ENCODE data around the gene SLC9A9. TPM values are rescaled to one million over a fixed set of nuclear protein-coding genes. Genes with fewer than 3 reads are reported as not detected.

The SLC9A9 gene
- total RNA-seq, 1 donor from 2014 or later, result 5.6 TPM

DNA sequence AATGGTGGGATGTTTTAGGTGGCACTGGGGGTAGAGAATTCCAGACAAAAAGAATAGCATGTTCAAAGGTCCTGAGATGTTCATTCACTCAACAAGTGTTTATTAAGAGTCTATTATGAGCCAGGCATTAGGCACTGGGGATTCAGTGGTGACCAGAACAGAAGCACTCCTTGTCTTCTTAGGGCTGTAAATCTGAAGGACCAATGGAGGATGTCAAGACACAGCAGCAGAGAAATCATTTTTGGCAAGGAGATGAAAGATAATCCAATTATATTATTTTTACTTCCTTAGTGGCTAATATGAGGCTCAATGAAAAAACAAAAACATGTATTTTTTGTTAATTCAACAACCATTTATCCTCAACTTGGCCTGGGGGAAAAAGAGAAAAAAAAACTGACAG, 218.5 kb downstream of the SLC9A9 start:
- DNase-seq, result no peak
- no peak for ATAC-seq
- intact Hi-C loops (cut with micrococcal nuclease), result no loop called here

DNA sequence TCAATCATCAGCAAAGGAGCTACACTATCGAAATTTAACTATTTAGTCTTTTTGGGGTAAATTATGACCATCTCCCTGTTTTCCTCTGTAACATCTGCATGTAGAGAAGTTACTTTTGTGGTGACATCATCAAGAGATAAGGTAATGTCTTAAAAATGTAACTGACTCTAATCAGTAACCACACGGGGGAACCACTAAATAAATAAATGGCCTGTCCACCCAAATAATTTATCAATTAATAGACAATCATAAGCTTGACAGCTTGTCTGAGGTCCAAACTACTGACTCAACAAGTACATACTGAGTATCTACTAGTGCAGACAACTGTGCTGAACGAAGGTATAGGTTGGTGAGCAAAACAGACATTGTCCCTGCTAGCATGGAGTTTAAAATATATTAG, 219.3 kb downstream of the SLC9A9 start:
- no peak for DNase-seq
- intact Hi-C loops (cut with micrococcal nuclease), result no loop called here
- no peak for ATAC-seq

DNA sequence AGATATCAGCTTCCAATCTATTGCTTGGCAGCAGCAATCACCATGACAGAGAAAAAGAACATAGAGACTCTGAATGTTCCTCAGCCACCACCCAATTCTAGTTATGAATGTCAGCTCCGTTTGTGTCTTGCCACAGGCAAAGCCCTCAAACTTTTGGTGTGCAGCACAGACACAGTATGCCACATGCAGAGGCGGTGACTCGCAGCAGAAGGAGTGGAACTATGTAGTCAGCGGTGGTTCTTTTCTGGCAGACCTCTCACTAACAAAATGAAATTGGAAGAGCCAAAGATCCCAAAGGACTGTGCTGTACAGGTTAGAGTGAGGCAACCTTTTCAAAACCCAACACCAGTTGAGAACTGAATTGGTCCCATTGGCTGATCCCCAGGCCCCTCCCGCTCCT, 220.9 kb downstream of the SLC9A9 start:
- DNase-seq (no peak), ATAC-seq (no peak)
- intact Hi-C loops (cut with micrococcal nuclease), result no loop called here

DNA sequence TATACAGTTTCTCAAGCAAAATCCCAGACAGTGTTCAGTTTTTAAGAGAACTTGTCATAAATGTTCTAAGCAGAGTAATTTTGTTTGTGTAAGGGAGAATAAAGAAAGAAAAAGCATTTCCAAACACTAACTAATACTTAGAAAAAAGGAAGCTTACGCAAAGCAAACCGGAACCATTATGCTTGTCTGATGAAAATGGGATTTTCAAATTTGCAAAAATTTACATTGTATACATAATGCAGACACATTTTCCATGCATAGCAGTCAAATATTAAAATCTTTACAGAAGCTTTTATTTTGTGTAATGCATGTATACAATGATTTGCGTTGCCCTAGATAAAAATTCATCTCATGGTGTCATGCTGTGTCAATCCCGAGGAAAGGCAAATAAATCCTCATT, 229.0 kb downstream of the SLC9A9 start:
- intact Hi-C loops (cut with micrococcal nuclease), result no loop called here
- DNase-seq (no peak), ATAC-seq (no peak)

DNA sequence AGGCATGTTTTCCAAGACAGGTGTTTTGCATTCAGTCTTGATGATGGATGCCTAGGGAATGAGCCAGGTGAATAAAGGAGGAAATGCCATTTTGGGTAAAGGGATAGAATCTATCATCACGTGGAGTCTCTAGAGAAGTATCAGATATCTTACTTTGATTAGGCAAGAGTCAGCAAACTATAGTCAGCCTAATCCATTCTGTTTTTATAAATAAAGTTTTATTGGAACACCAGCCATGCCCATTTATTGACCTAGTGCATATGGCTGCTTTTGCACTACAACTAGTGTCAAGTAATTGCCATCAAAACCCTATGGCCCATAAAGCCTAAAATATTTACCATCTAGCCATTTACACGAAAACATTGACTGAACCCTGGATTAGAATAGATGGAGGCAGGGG, 231.2 kb downstream of the SLC9A9 start:
- DNase-seq (no peak), ATAC-seq (no peak)
- intact Hi-C loops (cut with micrococcal nuclease), result no loop called here

DNA sequence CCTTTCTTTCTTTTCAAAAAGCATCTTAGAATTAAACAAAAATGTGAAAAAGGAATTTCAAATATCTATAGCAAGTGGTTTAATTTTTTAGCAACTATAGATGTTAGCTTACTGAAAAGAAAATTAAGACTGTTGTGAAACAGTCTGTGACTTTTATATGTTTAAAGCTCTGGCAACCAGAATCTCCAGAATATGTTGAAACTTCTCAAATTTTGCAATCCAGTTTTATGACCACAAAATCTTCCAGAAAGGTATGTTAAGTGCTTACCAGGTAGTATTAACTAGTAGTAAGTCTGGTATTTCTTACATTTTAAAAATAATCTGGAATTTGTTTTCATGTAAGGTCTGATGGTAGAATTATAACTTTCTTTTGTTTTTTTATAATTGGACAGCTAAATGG, 235.0 kb downstream of the SLC9A9 start:
- ATAC-seq (no peak), DNase-seq (no peak)
- intact Hi-C loops (cut with micrococcal nuclease), result no loop called here

DNA sequence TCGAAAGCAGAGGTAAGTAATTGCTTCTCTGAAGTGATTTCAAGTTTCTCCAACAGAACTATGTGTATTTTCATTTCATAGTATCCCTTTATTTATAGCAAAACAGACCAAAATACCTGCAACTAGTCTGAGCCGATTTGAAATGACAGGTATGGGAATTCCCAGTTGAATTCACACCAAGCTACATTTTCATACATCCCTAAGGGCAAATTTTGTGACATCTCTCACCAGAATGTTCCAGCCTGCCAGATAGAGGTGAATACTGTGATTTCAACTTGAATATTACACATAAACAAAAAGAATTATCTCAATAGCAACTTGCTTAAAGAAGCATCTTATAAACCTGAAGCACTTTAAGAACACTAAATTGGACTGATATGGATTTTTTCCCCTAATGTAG, 235.7 kb downstream of the SLC9A9 start:
- no peak for ATAC-seq
- no peak for DNase-seq
- intact Hi-C loops (cut with micrococcal nuclease), result no loop called here

DNA sequence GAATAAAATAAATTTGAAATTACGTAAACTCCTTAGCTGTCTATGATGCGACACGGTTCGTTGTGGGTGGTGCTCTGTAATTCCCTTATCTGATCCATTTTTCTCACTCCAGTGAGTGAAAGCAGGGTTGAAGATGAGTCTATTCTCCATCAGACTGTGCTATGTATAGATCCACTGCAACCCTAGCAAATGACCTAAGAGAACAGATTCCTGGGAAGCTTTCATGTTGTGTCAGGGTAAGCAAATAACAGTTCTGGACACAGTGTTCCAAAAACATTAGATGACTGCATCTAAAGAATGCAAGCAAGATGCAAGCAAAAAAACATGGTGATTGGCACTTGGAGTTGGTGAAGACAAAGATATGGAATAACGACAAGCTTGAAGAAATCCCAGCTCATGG, 239.3 kb downstream of the SLC9A9 start:
- DNase-seq, result no peak
- intact Hi-C loops (cut with micrococcal nuclease), result no loop called here
- ATAC-seq, result no peak

DNA sequence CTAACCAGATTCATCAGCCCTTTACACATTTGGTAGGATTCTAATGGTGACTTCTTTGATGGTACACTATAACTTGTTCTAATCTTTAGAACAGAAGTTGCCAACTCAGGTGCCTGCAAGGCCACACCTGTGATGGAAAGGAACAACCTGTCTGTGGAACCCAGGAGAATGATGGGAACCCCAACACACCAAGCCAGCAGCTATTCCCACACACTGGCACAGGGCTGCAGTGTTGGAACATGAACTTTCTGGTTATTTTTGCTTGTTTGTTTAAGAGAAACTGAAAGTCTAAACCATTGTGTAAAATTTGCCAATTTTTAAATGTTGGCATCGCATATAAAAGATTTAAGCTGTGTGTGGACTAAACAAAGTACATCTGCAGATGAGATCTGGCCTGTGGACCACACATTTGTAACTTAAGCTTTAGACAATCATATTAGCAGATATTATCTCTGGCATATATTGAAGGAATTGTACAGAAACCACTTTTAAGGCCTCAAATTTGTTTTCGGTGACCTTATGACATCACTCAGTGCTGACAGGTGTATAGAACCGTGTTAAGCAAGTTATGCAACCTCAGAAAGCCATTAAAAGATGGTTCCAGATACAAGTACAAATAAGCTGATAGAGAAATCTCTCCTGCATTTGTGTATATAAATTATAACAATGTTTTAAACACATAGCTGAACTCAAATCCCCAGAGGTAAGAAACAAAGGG, 242.9 kb downstream of the SLC9A9 start:
- DNase-seq (no peak), ATAC-seq (no peak)
- intact Hi-C loops (cut with micrococcal nuclease), result no loop called here

DNA sequence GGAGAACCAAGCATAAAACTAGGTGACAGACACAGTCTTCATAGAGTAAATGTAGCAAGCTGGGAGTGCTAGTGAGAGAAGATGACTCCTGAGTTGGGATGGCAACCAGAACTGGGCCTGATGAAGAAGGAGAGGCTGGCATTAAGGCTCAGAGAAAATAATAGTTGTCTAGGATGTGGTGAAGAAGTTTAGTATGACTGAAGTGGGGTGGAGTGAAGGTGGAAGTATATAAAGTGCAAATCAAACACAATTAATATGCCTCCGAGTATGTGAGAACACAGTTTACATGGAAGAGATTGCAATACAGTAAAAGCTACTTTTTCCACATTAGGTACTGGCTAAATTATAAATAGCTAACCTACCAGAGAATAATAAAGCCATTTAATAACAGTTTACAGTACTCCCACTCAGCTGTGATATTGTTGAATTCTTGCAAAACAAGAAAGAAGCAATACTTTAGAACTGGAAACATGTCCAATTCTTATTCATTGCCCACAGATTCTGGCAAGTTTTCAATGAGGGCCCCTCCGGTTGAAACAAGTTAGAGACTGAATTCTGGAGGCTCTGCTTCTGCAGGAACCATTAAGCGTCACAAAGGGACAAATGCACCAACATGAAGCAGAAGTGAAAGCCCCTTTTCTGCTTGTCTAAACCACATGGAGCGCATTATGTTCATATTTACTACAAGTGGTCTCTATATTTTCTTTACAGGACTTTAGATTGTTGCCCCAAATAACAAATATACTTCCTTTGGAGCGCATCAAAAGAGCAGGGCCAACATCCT, 243.7 kb downstream of the SLC9A9 start:
- ATAC-seq, result no peak
- no peak for DNase-seq
- intact Hi-C loops (cut with micrococcal nuclease), result no loop called here

DNA sequence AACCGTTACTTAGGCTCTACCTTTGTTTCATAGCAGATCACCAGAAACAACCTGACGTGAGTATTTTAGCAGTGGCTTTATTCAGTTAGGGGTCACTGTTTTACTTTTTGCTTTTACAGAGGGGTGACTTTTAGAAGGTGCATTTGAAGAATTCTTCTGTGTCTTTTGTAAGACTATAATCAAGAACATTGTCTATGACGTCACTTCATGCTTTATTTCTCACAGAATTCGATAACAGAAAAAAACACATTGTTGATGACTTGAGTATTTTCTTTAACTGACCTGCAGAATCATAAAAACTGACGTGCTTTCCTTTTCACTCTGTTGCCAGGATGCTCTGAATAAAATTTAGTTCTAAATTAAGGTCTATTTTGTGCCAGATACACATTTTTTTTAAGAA, 244.5 kb downstream of the SLC9A9 start:
- DNase-seq (no peak), ATAC-seq (no peak)
- intact Hi-C loops (cut with micrococcal nuclease), result no loop called here

DNA sequence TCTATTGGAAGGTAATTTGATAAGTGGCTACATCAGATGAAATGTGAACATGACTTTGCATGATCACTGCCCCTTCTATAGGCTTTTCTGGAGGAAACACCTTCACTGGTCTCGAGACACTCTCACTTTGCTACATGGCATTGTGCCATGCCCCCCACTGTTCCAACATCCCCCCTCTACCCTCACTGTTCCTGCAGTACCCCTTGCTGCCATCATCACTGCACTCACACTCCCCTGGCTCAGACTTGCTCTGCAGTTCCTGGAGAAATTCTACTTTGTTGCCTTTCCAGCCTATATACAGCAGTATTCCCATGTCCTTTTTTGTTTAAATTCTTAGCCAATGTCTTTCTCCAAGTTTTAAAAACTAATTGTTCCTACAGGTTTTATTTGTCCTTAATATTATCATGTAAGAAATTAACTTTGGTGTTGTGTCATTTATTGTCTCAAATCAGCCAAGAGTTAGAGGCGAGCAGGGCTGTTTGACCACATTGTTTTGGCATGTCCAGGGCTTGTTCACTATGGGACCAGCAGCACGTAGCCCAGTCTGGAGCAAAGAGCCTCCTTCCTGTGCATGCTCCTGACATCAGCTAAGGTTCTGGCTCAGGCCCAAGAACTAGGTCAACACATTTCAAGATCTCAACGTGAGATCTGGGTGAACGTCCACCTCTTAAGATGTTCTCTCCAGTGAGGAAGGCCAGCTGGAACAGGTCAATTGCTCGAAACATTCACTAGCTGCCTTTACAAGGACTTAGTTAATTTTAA, 246.4 kb downstream of the SLC9A9 start:
- DNase-seq (peak; percentile 39), ATAC-seq (peak; percentile 88)
- intact Hi-C loops (cut with micrococcal nuclease), result no loop called here

DNA sequence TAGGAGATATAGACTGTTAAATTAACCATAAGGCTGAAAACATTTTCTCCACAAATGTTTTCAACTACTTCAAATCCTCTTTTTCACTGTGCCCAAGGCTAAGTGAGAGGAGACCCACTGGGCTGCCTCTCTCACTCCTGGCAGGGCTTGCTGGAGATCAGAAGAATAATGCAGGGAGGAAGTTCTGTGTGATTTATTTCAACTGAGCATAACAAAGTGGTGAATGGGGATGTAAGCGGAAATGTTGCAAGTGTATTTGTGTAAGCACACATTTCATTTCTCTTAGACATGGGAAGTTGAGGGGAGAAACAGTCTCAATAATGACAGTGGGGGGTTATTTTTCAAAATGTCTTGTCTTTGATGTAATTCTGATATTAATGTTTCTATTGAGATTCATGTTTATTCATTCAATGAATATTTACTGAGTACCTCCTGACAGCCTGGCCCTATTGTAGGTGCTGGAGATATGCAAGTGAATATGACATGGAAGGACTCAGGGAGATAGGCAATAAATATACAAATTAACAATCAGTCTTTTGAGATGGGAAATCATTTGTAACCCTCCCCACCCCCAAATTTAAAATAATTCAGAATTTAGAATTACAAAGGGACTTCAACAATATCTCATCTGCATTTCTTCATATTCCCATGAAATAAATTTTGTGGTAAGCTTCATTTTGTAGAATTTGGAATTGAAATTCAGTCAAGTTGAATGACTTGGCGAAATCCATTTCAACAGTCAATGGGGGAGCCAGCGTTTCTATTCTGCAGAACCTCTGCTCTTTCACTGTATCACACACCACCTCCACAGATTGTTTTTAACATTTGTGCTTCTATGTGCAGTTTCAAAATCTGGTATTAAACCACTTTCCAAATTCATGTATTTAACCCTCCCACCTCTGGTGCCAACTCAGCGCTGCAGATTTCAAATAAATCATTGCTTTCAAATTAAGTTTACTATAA, 247.2 kb downstream of the SLC9A9 start:
- intact Hi-C loops (cut with micrococcal nuclease), result no loop called here
- DNase-seq, result no peak
- no peak for ATAC-seq

DNA sequence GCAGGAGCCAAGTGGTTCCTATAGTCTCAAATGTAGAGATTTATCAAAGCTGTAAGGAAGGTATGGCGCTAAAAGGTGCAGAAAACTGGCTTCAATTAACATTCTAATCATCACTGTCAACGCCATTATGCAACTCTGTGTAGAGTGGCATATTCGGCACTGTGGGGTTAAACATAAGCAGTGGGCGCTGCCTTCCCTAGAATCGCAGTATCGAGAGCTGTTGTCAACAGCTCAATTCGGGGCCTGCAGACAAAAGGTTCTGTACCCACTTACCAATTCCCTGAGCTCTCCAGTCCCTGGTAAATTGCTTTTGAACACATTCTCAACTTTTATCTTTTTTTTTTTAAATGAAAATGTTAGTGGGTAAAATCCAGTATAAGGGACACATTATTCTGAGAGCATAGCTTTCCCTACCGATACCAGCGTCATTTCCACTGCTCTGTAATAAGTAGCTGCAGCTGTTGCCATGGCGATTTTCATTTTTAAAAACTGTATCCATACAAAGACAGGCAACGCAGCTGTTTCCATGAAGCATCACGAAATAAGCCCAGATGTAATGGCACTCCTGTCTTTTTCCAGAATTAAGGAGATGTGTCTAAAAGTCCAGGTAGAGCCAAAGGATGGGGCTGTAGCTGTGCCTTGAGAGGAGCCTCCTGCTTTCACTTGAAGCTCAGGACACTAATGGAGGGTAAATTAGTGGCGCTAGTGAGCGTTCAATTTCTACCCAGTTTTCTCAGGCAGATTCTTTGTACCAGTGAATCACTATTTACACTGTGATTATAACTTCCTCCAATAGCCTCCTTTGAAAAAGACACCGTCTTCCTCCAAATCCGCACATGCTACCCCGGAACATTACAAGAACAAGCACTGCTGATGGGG, 250.3 kb downstream of the SLC9A9 start:
- intact Hi-C loops (cut with micrococcal nuclease), result no loop called here
- DNase-seq (no peak), ATAC-seq (no peak)

DNA sequence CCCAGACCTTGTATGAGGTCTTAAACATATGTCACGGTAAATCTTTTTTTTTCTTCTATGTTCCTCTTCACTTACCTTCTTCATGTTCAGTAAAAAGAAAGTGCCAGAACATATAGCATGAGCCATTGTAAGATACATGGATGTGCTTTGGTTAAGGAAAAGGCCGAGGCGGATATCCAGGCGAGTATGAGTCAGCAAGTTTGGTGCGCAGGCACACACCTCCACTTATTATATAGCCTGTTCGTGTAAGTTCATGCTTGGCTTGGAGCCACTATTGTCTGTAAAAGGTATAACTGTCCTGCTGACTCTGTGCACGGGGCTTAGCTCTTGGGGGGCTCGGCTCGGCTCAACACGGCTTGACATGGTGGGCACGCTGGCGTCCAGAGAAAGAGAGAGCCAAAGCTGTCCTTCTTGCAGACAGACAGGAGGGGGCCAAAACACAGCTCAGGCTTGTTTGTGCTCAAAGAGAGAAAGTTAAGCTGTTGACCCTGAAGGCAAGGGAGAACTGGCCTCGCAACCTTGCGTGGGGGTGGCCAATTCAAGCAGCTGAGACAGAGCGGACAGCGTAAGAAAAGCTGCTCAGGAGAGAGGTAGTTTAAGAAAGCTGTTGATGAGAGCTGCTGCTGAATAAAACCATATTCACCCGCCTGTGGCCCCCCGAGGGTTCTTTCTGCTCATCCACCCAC, 251.2 kb downstream of the SLC9A9 start:
- DNase-seq, result no peak
- intact Hi-C loops (cut with micrococcal nuclease), result no loop called here
- no peak for ATAC-seq

DNA sequence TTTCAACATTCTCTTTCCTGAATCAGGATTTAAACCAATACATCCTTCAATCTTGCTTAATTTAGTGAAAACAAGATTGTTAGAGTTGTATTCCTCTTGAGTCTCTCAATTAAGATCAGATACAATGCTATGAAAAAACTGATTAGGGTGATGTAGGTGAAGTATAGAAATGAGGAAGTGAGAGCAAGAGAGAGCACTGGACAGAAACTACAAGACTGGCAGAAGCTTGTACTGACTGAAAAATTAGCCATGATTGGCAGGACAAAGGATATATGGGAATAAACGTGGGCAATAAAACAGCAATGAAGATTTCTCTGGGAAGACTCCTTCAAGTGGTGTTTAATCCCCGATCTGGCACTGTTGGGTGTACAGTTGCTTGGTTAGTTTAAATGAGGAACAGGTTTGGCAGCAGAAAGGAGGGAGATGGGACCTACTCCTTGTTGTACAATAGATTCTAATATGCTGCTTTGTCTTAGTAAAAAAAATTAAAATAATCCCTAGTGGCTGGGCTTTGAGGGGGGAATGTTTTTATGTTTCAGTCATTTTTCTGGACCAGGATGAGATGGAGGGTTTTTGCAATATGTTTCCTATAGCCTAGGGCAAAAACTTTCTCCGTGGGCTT, 252.7 kb downstream of the SLC9A9 start:
- ATAC-seq (no peak), DNase-seq (no peak)
- intact Hi-C loops (cut with micrococcal nuclease), result no loop called here

DNA sequence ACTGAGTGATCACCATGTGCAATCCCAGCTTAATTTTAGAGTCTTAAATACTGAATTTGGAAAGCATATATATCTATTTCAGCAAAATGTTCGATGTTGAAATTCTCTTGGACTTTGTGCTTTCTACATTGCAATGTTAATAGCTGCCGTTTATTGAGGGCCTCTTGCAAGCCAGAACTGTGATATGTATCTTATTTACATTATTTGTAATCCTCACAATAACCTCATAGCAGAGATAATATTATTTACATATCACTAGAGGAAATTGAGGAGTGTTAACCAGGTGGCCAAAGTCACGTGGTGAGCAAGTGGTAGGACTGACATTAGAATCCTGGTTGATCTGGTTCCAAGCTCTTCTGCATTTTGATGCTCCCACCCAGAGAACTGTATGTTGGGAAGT, 254.1 kb downstream of the SLC9A9 start:
- ATAC-seq, result no peak
- no peak for DNase-seq
- intact Hi-C loops (cut with micrococcal nuclease), result no loop called here

Measured in left ventricle myocardium superior (tissue), 1 donor.